ENCODE measurements around the gene CD2BP2. TPM values are rescaled to one million over a fixed set of nuclear protein-coding genes. Genes with fewer than 3 reads are reported as not detected.
"Not testable (repeated sequence)": the region's sequence is repeated elsewhere in the genome, so short reads cannot be mapped to it uniquely, and the experiment has no call there.

CD2BP2 gene
- total and polyA plus RNA-seq, 2 of the 13 experiments (the other 11 are each of a cell fraction or from before 2014, with no cell fraction given), result 24.9 to 54.6 TPM

GRCh38 chr16:30335028-30335597 is 20.0 kb downstream of the CD2BP2 start (continued):
- 0 out of 2 replicates have a peak, but pooled peaks have one; percentile 17 for TF ChIP-seq TBP (CRISPR knock-in tag; IDR thresholded peaks at IDR 0.05)
- TF ChIP-seq MXD4 (CRISPR knock-in tag; IDR thresholded peaks at IDR 0.05), result 0 out of 2 replicates have a peak, but pooled peaks have one; percentile 62
- TF ChIP-seq TSC22D2 (CRISPR knock-in tag; IDR thresholded peaks at IDR 0.05; ENCODE audit: borderline replicate concordance), result peak; percentile 42; the same call in 1 of the 2 replicates
- 0 out of 2 replicates have a peak, but pooled peaks have one; percentile 38 for TF ChIP-seq ZBTB42 (CRISPR knock-in tag; IDR thresholded peaks at IDR 0.05)
- TF ChIP-seq MED13 (CRISPR knock-in tag; IDR thresholded peaks at IDR 0.05), result peak; percentile 24; the same call in 1 of the 2 replicates
- TF ChIP-seq ATF3 (CRISPR knock-in tag; IDR thresholded peaks at IDR 0.05), result peak; percentile 12; the same call in 1 of the 2 replicates
- peak; percentile 92 for TF ChIP-seq RBFOX2 (IDR thresholded peaks at IDR 0.05; ENCODE audit: low read depth, low read length)
- peak; percentile 88; the same call in 1 of the 2 replicates for TF ChIP-seq CAMTA2 (CRISPR knock-in tag; IDR thresholded peaks at IDR 0.05; ENCODE audit: borderline replicate concordance)
- 0 out of 2 replicates have a peak, but pooled peaks have one; percentile 64 for TF ChIP-seq ZNF589 (CRISPR knock-in tag; conservative IDR thresholded peaks at IDR 0.05)
- TF ChIP-seq LBX2 (CRISPR knock-in tag; IDR thresholded peaks at IDR 0.05; ENCODE audit: borderline replicate concordance), result peak; percentile 91; the same call in 1 of the 2 replicates
- peak; percentile 53; the same call in 1 of the 2 replicates for TF ChIP-seq MEIS2 (CRISPR knock-in tag; IDR thresholded peaks at IDR 0.05)
- TF ChIP-seq RXRB (CRISPR knock-in tag; IDR thresholded peaks at IDR 0.05; ENCODE audit: borderline replicate concordance), result 0 out of 2 replicates have a peak, but pooled peaks have one; percentile 30
- peak; percentile 51 for TF ChIP-seq GABPB1 (CRISPR knock-in tag; IDR thresholded peaks at IDR 0.05)
- TF ChIP-seq MXI1 (IDR thresholded peaks at IDR 0.05; ENCODE audit: borderline replicate concordance, low read depth, low read length), result peak; percentile 45; the same call in 1 of the 3 replicates
- TF ChIP-seq NR0B2 (CRISPR knock-in tag; IDR thresholded peaks at IDR 0.05), result peak; percentile 85
- peak; percentile 4 for TF ChIP-seq ZNF883 (CRISPR knock-in tag; IDR thresholded peaks at IDR 0.05; ENCODE audit: not compliant biosample characterization)
- TF ChIP-seq ZNF567 (CRISPR knock-in tag; IDR thresholded peaks at IDR 0.05; ENCODE audit: borderline replicate concordance), result 0 out of 2 replicates have a peak, but pooled peaks have one; percentile 49
- 0 out of 2 replicates have a peak, but pooled peaks have one; percentile 8 for TF ChIP-seq POGZ (CRISPR knock-in tag; IDR thresholded peaks at IDR 0.05)
- peak; percentile 77; the same call in 1 of the 2 replicates for TF ChIP-seq DRAP1 (CRISPR knock-in tag; IDR thresholded peaks at IDR 0.05)
- 0 out of 2 replicates have a peak, but pooled peaks have one; percentile 6 for TF ChIP-seq SALL1 (CRISPR knock-in tag; IDR thresholded peaks at IDR 0.05)
- peak; percentile 84 for TF ChIP-seq HNRNPLL (IDR thresholded peaks at IDR 0.05; ENCODE audit: low read depth, low read length, poor library complexity, severe bottlenecking)
- TF ChIP-seq GMEB1 (CRISPR knock-in tag; IDR thresholded peaks at IDR 0.05; ENCODE audit: borderline replicate concordance), result peak; percentile 79
- TF ChIP-seq GABPA (IDR thresholded peaks at IDR 0.05; ENCODE audit: low read depth, low read length), result 0 out of 2 replicates have a peak, but pooled peaks have one; percentile 14
- TF ChIP-seq GABPA (CRISPR knock-in tag; IDR thresholded peaks at IDR 0.05; ENCODE audit: low read depth), result not testable (repeated sequence)
- TF ChIP-seq MXD1 (CRISPR knock-in tag; IDR thresholded peaks at IDR 0.05), result 0 out of 2 replicates have a peak, but pooled peaks have one; percentile 44
